HG03565 (cell line): ENCODE measurements around the gene PTOV1.

Source experiments
- ATAC-seq: cut with Tn5 transposase; IDR thresholded peaks from one replicate; pipeline ENCODE4 v1.9.1; 2021; ENCODE audit warnings: mild to moderate bottlenecking, moderate library complexity; ENCODE audit not compliant: unreplicated experiment

The PTOV1 gene

GRCh38 chr19:49873129-49873521 is 22.2 kb downstream of the PTOV1 start:
- ATAC-seq: no peak

- no peak for ATAC-seq
Observed at GRCh38 chr19:49873834-49874233, 22.9 kb downstream of the PTOV1 start.

- ATAC-seq: no peak
Observed at GRCh38 chr19:49874503-49875157, 23.7 kb downstream of the PTOV1 start.

GRCh38 chr19:49875177-49875576 is 24.2 kb downstream of the PTOV1 start:
- ATAC-seq: no peak

- no peak for ATAC-seq
Observed at GRCh38 chr19:49875857-49876421, 25.0 kb downstream of the PTOV1 start.

GRCh38 chr19:49876422-49877019 is 25.6 kb downstream of the PTOV1 start:
- peak; percentile 38 for ATAC-seq

GRCh38 chr19:49877020-49877878 is 26.3 kb downstream of the PTOV1 start, which contains the start of the genes AKT1S1 and TBC1D17:
TSS of gene AKT1S1 (minus strand) at chr19:49877355. CDS start at chr19:49873295, 4,060 bp downstream.
TSS of gene TBC1D17 (plus strand) at chr19:49877702. CDS start at chr19:49877724, 22 bp downstream.
- peak; percentile 46 for ATAC-seq

GRCh38 chr19:49877879-49878743 is 27.2 kb downstream of the PTOV1 start:
- ATAC-seq: peak; percentile 26

GRCh38 chr19:49878744-49879070 is 27.7 kb downstream of the PTOV1 start:
- ATAC-seq: no peak

GRCh38 chr19:49879243-49879963 is 28.4 kb downstream of the PTOV1 start:
- no peak for ATAC-seq

GRCh38 chr19:49880162-49880869 is 29.4 kb downstream of the PTOV1 start:
- ATAC-seq: no peak

- ATAC-seq: no peak
Observed at GRCh38 chr19:49881186-49881585, 30.2 kb downstream of the PTOV1 start.

GRCh38 chr19:49881672-49882394 is 30.9 kb downstream of the PTOV1 start:
- ATAC-seq: no peak

- no peak for ATAC-seq
Observed at GRCh38 chr19:49882643-49883042, 31.7 kb downstream of the PTOV1 start.

GRCh38 chr19:49883094-49883493 is 32.1 kb downstream of the PTOV1 start:
- ATAC-seq: no peak

GRCh38 chr19:49884109-49884508 is 33.1 kb downstream of the PTOV1 start:
- no peak for ATAC-seq

- ATAC-seq: no peak
Observed at GRCh38 chr19:49884760-49885159, 33.8 kb downstream of the PTOV1 start.

- ATAC-seq: no peak
Observed at GRCh38 chr19:49887037-49887664, 36.2 kb downstream of the PTOV1 start.
